SK-N-SH (cell line): ENCODE data around the gene H2BK1. TPM values are rescaled to one million over a fixed set of nuclear protein-coding genes. Genes with fewer than 3 reads are reported as not detected.

ENCODE experiments used
- CTCF ChIA-PET: fragments of 300-600, 350-600 bp; formaldehyde crosslinking; extraction: SDS; loops from one replicate; lab custom pipeline; 2021; lab: Yijun Ruan, JAX
- POLR2A ChIA-PET: fragments of 350-600 bp; sonication (Branson Sonifier 250); formaldehyde crosslinking; extraction: SDS; loops from one replicate; lab custom pipeline; 2020; ENCODE audit warnings: antibody characterized with exemption, inconsistent platforms; lab: Yijun Ruan, JAX
- DNase-seq: peaks from one replicate; pipeline ENCODE4 v3.0.0; 2012
- H2AFZ ChIP-seq: fragments of 200-600 bp; sonication (generic); 2 replicates; pipeline ENCODE4 v1.8.1; 2016; ENCODE audit warnings: antibody characterized with exemption, mild to moderate bottlenecking, low read depth
- H3F3A ChIP-seq: fragments of 200-600 bp; sonication (generic); replicated peaks from 2 replicates; pipeline ENCODE3; 2016; ENCODE audit warnings: antibody characterized with exemption, mild to moderate bottlenecking; ENCODE audit not compliant: insufficient read depth
- H3K27ac ChIP-seq, 2 experiments: fragments of 200-500 bp in 1 of 2; fragments of 200-600 bp in 1 of 2; sonication (Bioruptor generic) in 1 of 2; sonication (generic), shearing (Covaris generic) in 1 of 2; 2 replicates each; pipeline versions ENCODE4 v1.5.1 to v1.6.1; 2014 to 2016; ENCODE audit warnings: low read depth in 2 of 2, inconsistent platforms in 1 of 2, low read length in 1 of 2, mild to moderate bottlenecking in 1 of 2, mixed read lengths in 1 of 2
- H3K27me3 ChIP-seq: fragments of 200-600 bp; sonication (generic), shearing (Covaris generic); 2 replicates; pipeline ENCODE4 v1.6.1; 2016; ENCODE audit warnings: mixed run types; ENCODE audit not compliant: insufficient read depth
- H3K36me3 ChIP-seq, 2 experiments: fragments of 200-500 bp in 1 of 2; fragments of 200-600 bp in 1 of 2; sonication (Bioruptor generic) in 1 of 2; sonication (generic) in 1 of 2; replicated peaks in 1 of 2; 2 replicates each; pipeline versions ENCODE3 to v1.5.1; 2014 to 2016; ENCODE audit warnings: low read length in 1 of 2, mild to moderate bottlenecking in 1 of 2; ENCODE audit not compliant: insufficient read depth in 2 of 2, control insufficient read depth in 1 of 2
- H3K4me1 ChIP-seq, 2 experiments: fragments of 200-500 bp in 1 of 2; fragments of 200-600 bp in 1 of 2; sonication (Bioruptor generic) in 1 of 2; sonication (generic), shearing (Covaris generic) in 1 of 2; 2 replicates each; pipeline versions ENCODE4 v1.5.1 to v1.6.1; 2014 to 2016; ENCODE audit warnings: low read depth in 1 of 2, low read length in 1 of 2, mixed run types in 1 of 2; ENCODE audit not compliant: insufficient read depth in 2 of 2, control insufficient read depth in 1 of 2
- H3K4me2 ChIP-seq: fragments of 200-600 bp; sonication (generic), shearing (Covaris generic); 2 replicates; pipeline ENCODE4 v1.6.1; 2017; ENCODE audit warnings: mixed run types
- H3K4me3 ChIP-seq, 2 experiments: fragments of 200-500 bp in 1 of 2; fragments of 200-600 bp in 1 of 2; sonication (Bioruptor generic) in 1 of 2; sonication (generic), shearing (Covaris generic) in 1 of 2; 2 replicates each; pipeline versions ENCODE4 v1.5.1 to v1.8.1; 2014 to 2016; ENCODE audit warnings: low read depth in 2 of 2, inconsistent platforms in 1 of 2, low read length in 1 of 2, mild to moderate bottlenecking in 1 of 2, mixed read lengths in 1 of 2, moderate library complexity in 1 of 2
- H3K79me2 ChIP-seq: fragments of 200-600 bp; sonication (generic); 2 replicates; pipeline ENCODE4 v1.8.1; 2017; ENCODE audit warnings: mild to moderate bottlenecking; ENCODE audit not compliant: insufficient read depth
- H3K9ac ChIP-seq: fragments of 200-600 bp; sonication (generic); 2 replicates; pipeline ENCODE4 v1.6.1; 2017; ENCODE audit warnings: mixed run types
- H3K9me2 ChIP-seq: fragments of 200-600 bp; sonication (generic); 2 replicates; pipeline ENCODE4 v1.6.1; 2017; ENCODE audit warnings: mixed run types
- H3K9me3 ChIP-seq: fragments of 200-600 bp; sonication (generic); 2 replicates; pipeline ENCODE4 v1.6.1; 2017; ENCODE audit warnings: mixed run types, mild to moderate bottlenecking, moderate library complexity
- H4K20me1 ChIP-seq: fragments of 200-600 bp; sonication (generic); 2 replicates; pipeline ENCODE4 v1.6.1; 2017; ENCODE audit warnings: mild to moderate bottlenecking, mixed run types; ENCODE audit not compliant: insufficient read depth
- CHD2 ChIP-seq: fragments of 150-350 bp; IDR thresholded peaks from 2 replicates; pipeline ENCODE4 v1.6.1; 2018; ENCODE audit warnings: low read length; ENCODE audit not compliant: partially characterized antibody
- ELF1 ChIP-seq: IDR thresholded peaks from 2 replicates; pipeline ENCODE4 v1.4.0; 2012
- EZH2phosphoT487 ChIP-seq: fragments of 200-600 bp; sonication (generic); IDR thresholded peaks from 2 replicates; pipeline ENCODE4 v1.6.1; 2017; ENCODE audit warnings: low read depth, mixed run types, mild to moderate bottlenecking, antibody characterized with exemption, moderate library complexity, borderline replicate concordance
- FOSL2 ChIP-seq: IDR thresholded peaks from 2 replicates; pipeline ENCODE4 v1.4.0; 2012; ENCODE audit warnings: low read depth, mild to moderate bottlenecking, moderate library complexity, borderline replicate concordance
- FOXM1 ChIP-seq: IDR thresholded peaks from 2 replicates; pipeline ENCODE4 v1.4.0; 2012; ENCODE audit warnings: low read depth, mild to moderate bottlenecking
- JUND ChIP-seq: IDR thresholded peaks from 2 replicates; pipeline ENCODE4 v1.4.0; 2012
- NFIC ChIP-seq: IDR thresholded peaks from 2 replicates; pipeline ENCODE4 v1.4.0; 2012; ENCODE audit warnings: borderline replicate concordance
- RCOR1 ChIP-seq: fragments of 150-350 bp; IDR thresholded peaks from 2 replicates; pipeline ENCODE4 v1.6.1; 2017; ENCODE audit warnings: antibody characterized with exemption, low read length
- RFX5 ChIP-seq: IDR thresholded peaks from 2 replicates; pipeline ENCODE4 v1.6.1; 2012; ENCODE audit warnings: mild to moderate bottlenecking, improper control_type of control experiment, low read length
- RXRA ChIP-seq: IDR thresholded peaks from 2 replicates; pipeline ENCODE4 v1.4.0; 2012; ENCODE audit warnings: low read depth, mild to moderate bottlenecking, borderline replicate concordance
- SIN3A ChIP-seq: IDR thresholded peaks from 2 replicates; pipeline ENCODE4 v1.6.1; 2012; ENCODE audit warnings: low read depth, mild to moderate bottlenecking, low read length, moderate library complexity, borderline replicate concordance
- SMC3 ChIP-seq: IDR thresholded peaks from 2 replicates; pipeline ENCODE4 v1.6.1; 2012; ENCODE audit warnings: low read depth, low read length, improper control_type of control experiment
- TAF1 ChIP-seq: IDR thresholded peaks from 2 replicates; pipeline ENCODE4 v1.6.1; 2012; ENCODE audit warnings: low read depth, mild to moderate bottlenecking, low read length, moderate library complexity, borderline replicate concordance
- TCF12 ChIP-seq: IDR thresholded peaks from 2 replicates; pipeline ENCODE4 v1.4.0; 2012
- TEAD4 ChIP-seq: IDR thresholded peaks from 2 replicates; pipeline ENCODE4 v1.4.0; 2012; ENCODE audit warnings: mild to moderate bottlenecking, borderline replicate concordance; ENCODE audit not compliant: insufficient read depth
- YY1 ChIP-seq: IDR thresholded peaks from 2 replicates; pipeline ENCODE4 v1.4.0; 2012; ENCODE audit warnings: low read depth, mild to moderate bottlenecking
- WGBS: methylation state at CpG from one replicate; pipeline ENCODE4 v1.1.6; 2017; ENCODE audit warnings: low lambda C conversion rate; 5-methylcytosine and 5-hydroxymethylcytosine counted together
- polyA plus RNA-seq, 3 experiments: library from polyadenylated mRNA; depleted of rRNA; stranded (reverse); fragments of >200 nt; gene quantifications; 2 replicates each; pipeline ENCODE4 v1.2.3, GENCODE V29; 2012
- TF ChIP-seq, protein P1 (sequence below): IDR thresholded peaks from 2 replicates; pipeline ENCODE4 v1.4.0; 2012; ENCODE audit warnings: low read depth, borderline replicate concordance
- TF ChIP-seq, protein P2 (sequence below): fragments of 200-600 bp; sonication (generic); IDR thresholded peaks from 2 replicates; pipeline ENCODE4 v1.6.1; 2017; ENCODE audit warnings: antibody characterized with exemption, mild to moderate bottlenecking, moderate library complexity
- TF ChIP-seq, protein P3 (sequence below): fragments of 150-350 bp; IDR thresholded peaks from 2 replicates; pipeline ENCODE4 v1.6.1; 2017; ENCODE audit warnings: antibody characterized with exemption, low read length, low read depth, borderline replicate concordance
- TF ChIP-seq, protein P4 (sequence below): IDR thresholded peaks from 2 replicates; pipeline ENCODE4 v1.4.0; 2012; ENCODE audit warnings: low read depth, borderline replicate concordance

Gene H2BK1
- polyA plus RNA-seq, 1 of the 3 experiments (the other 2 are of a cell fraction) = not detected

DNA sequence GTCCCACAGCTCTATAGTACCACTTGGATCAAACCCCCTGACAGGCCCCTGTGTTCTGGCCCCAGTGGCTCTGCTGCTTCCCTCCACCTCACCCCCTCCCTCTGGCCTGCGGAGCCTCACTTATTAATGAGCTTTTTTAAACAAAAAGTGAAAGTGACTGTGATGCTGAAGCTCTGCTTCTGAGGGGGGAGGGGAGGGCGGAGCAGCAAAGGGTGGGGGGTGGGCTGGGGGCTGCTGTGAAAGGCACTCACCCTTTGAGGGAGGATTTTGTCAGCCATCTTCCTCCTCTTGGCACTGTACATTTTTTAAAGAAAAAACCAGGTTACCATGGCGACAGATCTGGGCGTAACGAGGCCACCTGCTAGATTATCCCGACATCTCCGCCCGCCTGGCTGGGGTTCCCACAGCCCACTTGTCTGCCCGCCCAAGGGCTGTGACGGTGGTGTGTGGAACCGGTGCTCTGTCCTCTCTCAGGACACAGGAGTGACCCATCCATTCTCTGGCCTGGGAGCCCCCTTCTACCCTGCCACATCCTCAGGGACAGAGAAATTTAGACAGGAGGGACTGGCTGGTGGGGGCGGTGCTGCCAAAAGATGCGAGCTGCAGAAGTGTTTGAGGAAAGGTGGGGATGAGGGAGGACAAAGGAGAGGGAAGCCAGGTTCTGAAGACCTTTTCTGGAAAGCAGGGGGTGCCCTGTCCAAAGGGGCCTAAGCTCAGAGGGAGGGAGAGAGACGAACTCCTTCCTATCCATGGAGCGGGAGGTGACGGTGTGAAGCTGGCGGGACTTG is 33.3 kb upstream of the H2BK1 start:
- peaks cover 31 to 39% of the 10 kb centered on the region in 2 experiments for H3K4me1 ChIP-seq
- H3K9me3 ChIP-seq = no peaks in the 10 kb centered on the region
- no peak overlapping the region for H2AFZ ChIP-seq
- H3K4me2 ChIP-seq = no peak overlapping the region
- H3K4me3 ChIP-seq = no peak overlapping the region
- no peaks in the 10 kb centered on the region for H3K27me3 ChIP-seq
- DNase-seq = no peak
- WGBS = 78% methylated on average over 17 of the region's 17 CpGs
- no peak overlapping the region for H3K9ac ChIP-seq
- CTCF ChIA-PET = interaction anchor here (0.6 to 6.2 kb wide), 62 partner anchors 9 to 390 kb away, joined by 3 to 122 read pairs (median 7); partner anchors contain the start of genes ABCF2, ASB10, CHPF2 and GBX1
- POLR2A ChIA-PET = interaction anchor here (0.8 to 3.7 kb wide), 4 partner anchors 9 to 31 kb away, joined by 3 to 20 read pairs (median 13); partner anchors contain the start of genes ABCF2 and CHPF2
- TF ChIP-seq SIN3A (no peak), SMC3 (no peak), EZH2phosphoT487 (no peak), JUND (no peak), FOSL2 (no peak), RXRA (no peak), TEAD4 (no peak), YY1 (no peak), RFX5 (no peak), FOXM1 (no peak), CHD2 (no peak), TCF12 (no peak), RCOR1 (no peak), NFIC (no peak), TAF1 (no peak), ELF1 (no peak)
- TF ChIP-seq, protein P1, sequence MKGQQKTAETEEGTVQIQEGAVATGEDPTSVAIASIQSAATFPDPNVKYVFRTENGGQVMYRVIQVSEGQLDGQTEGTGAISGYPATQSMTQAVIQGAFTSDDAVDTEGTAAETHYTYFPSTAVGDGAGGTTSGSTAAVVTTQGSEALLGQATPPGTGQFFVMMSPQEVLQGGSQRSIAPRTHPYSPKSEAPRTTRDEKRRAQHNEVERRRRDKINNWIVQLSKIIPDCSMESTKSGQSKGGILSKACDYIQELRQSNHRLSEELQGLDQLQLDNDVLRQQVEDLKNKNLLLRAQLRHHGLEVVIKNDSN = no peak
- TF ChIP-seq, protein P2, sequence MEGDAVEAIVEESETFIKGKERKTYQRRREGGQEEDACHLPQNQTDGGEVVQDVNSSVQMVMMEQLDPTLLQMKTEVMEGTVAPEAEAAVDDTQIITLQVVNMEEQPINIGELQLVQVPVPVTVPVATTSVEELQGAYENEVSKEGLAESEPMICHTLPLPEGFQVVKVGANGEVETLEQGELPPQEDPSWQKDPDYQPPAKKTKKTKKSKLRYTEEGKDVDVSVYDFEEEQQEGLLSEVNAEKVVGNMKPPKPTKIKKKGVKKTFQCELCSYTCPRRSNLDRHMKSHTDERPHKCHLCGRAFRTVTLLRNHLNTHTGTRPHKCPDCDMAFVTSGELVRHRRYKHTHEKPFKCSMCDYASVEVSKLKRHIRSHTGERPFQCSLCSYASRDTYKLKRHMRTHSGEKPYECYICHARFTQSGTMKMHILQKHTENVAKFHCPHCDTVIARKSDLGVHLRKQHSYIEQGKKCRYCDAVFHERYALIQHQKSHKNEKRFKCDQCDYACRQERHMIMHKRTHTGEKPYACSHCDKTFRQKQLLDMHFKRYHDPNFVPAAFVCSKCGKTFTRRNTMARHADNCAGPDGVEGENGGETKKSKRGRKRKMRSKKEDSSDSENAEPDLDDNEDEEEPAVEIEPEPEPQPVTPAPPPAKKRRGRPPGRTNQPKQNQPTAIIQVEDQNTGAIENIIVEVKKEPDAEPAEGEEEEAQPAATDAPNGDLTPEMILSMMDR = no peak
- TF ChIP-seq, protein P3, sequence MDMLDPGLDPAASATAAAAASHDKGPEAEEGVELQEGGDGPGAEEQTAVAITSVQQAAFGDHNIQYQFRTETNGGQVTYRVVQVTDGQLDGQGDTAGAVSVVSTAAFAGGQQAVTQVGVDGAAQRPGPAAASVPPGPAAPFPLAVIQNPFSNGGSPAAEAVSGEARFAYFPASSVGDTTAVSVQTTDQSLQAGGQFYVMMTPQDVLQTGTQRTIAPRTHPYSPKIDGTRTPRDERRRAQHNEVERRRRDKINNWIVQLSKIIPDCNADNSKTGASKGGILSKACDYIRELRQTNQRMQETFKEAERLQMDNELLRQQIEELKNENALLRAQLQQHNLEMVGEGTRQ = no peak
- TF ChIP-seq, protein P4, sequence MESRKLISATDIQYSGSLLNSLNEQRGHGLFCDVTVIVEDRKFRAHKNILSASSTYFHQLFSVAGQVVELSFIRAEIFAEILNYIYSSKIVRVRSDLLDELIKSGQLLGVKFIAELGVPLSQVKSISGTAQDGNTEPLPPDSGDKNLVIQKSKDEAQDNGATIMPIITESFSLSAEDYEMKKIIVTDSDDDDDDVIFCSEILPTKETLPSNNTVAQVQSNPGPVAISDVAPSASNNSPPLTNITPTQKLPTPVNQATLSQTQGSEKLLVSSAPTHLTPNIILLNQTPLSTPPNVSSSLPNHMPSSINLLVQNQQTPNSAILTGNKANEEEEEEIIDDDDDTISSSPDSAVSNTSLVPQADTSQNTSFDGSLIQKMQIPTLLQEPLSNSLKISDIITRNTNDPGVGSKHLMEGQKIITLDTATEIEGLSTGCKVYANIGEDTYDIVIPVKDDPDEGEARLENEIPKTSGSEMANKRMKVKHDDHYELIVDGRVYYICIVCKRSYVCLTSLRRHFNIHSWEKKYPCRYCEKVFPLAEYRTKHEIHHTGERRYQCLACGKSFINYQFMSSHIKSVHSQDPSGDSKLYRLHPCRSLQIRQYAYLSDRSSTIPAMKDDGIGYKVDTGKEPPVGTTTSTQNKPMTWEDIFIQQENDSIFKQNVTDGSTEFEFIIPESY = no peak
- H3K79me2 ChIP-seq = peaks cover 34% of the 10 kb centered on the region
- H3F3A ChIP-seq = peaks cover 39% of the 10 kb centered on the region
- H4K20me1 ChIP-seq = peaks cover 31% of the 10 kb centered on the region
- H3K36me3 ChIP-seq = peaks cover 10 to 44% of the 10 kb centered on the region in 2 experiments
- H3K27ac ChIP-seq = no peak overlapping the region
- no peaks in the 10 kb centered on the region for H3K9me2 ChIP-seq
